ENCODE data around the gene MICAL3.
"Not testable (repeated sequence)": the region's sequence is repeated elsewhere in the genome, so short reads cannot be mapped to it uniquely, and the experiment has no call there.

MICAL3 gene, protein sequence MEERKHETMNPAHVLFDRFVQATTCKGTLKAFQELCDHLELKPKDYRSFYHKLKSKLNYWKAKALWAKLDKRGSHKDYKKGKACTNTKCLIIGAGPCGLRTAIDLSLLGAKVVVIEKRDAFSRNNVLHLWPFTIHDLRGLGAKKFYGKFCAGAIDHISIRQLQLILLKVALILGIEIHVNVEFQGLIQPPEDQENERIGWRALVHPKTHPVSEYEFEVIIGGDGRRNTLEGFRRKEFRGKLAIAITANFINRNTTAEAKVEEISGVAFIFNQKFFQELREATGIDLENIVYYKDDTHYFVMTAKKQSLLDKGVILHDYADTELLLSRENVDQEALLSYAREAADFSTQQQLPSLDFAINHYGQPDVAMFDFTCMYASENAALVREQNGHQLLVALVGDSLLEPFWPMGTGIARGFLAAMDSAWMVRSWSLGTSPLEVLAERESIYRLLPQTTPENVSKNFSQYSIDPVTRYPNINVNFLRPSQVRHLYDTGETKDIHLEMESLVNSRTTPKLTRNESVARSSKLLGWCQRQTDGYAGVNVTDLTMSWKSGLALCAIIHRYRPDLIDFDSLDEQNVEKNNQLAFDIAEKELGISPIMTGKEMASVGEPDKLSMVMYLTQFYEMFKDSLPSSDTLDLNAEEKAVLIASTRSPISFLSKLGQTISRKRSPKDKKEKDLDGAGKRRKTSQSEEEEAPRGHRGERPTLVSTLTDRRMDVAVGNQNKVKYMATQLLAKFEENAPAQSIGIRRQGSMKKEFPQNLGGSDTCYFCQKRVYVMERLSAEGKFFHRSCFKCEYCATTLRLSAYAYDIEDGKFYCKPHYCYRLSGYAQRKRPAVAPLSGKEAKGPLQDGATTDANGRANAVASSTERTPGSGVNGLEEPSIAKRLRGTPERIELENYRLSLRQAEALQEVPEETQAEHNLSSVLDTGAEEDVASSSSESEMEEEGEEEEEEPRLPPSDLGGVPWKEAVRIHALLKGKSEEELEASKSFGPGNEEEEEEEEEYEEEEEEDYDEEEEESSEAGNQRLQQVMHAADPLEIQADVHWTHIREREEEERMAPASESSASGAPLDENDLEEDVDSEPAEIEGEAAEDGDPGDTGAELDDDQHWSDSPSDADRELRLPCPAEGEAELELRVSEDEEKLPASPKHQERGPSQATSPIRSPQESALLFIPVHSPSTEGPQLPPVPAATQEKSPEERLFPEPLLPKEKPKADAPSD (N-terminal part only)

GRCh38 chr22:18024276-18024939, at the start of gene MICAL3:
Gene MICAL3, minus strand, starts transcription at chr22:18024561. Its CDS starts 117,749 bp downstream, at chr22:17906812.
- H3K4me3 ChIP-seq (ENCODE audit: low read length), result peak within 1 kb of the TSS; percentile 73
- TF ChIP-seq CTCF (conservative IDR thresholded peaks at IDR 0.05; ENCODE audit: low read length), result peak; percentile 58
- DNase-seq (ENCODE audit: low read depth), result peak; percentile 68

- not testable (repeated sequence) for H3K4me3 ChIP-seq (ENCODE audit: low read length); DNase-seq (ENCODE audit: low read depth)
Measured at GRCh38 chr22:18073927-18074326, 49.6 kb upstream of the MICAL3 start.

DNA sequence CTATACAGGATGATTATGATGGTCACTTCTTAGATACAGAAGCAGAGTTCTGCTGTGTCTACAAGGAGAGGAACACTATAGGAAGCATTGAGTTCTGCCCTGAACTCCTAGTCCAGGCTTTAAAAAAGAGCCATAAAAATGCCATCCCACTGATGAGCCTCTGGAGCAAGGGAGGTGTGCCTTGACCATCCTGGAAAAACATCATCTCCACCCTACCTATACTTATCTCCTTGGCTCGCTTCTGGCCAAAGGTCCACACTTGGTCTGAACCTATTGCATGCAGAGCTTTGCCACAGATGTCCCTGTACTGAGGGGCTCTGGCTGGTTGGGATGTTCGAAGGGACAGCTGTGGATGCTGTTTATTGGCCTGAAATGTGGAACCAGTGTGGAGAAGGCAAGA, 49.1 kb upstream of the MICAL3 start:
- TF ChIP-seq CTCF (conservative IDR thresholded peaks at IDR 0.05; ENCODE audit: low read length), result no peak

DNA sequence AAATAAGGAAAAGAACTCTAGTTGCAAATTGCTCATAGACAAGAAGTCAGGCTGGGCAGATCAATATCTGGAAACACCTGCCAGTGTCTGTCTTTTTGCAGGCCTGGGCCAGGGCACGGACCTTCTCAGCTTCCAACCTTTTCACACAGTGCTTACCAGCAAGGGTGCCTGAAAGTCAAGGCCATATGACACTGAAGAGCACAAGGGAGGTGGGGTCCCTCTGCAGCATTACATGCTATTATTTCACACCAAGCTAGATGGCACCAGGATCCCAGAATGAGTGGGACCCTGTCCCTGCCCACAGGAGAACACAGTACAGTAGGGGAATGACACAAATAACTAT, 47.6 kb upstream of the MICAL3 start:
- H3K4me3 ChIP-seq (ENCODE audit: low read length), result no peak overlapping the region
- no peak for DNase-seq (ENCODE audit: low read depth)
- TF ChIP-seq CTCF (conservative IDR thresholded peaks at IDR 0.05; ENCODE audit: low read length), result no peak

More for the DNA sequence above, 49.1 kb upstream of the MICAL3 start:
- DNase-seq (ENCODE audit: low read depth), result no peak
- H3K4me3 ChIP-seq (ENCODE audit: low read length), result no peak overlapping the region

DNA sequence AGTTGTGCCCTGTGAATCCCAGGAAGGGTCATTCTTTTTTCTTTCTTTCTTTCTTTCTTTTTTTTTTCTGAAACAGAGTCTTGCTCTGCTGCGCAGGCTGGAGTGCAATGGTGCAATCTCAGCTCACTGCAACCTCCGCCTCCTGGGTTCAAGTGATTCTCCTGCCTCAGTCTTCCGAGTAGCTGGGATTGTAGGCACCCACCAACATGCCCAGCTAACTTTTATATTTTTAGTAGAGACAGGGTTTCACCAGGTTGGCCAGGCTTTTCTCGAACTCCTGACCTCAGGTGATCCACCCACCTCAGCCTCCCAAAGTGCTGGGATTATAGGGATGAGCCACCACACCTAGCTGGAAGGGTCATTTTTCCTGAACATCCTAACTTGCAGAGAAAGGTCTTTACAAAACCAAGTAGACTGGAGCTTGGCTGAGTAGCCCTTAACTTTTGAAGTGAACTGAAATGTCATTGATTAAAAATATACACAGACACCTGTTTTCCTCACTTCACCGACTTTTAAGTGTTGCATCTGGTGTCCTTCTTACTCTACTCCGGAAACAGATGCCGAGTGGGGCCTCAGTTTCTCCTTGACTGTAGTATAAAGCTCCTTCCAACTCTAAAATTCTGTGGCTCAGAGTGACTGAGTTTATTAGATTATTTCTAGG, 47.1 kb upstream of the MICAL3 start:
- H3K4me3 ChIP-seq (ENCODE audit: low read length); DNase-seq (ENCODE audit: low read depth): not testable (repeated sequence)

GRCh38 chr22:18070556-18071306, 46.4 kb upstream of the MICAL3 start:
- no peak overlapping the region for H3K4me3 ChIP-seq (ENCODE audit: low read length)
- TF ChIP-seq CTCF (conservative IDR thresholded peaks at IDR 0.05; ENCODE audit: low read length), result peak; percentile 14; the same call in 1 of the 2 replicates
- DNase-seq (ENCODE audit: low read depth), result no peak

- no peak for TF ChIP-seq CTCF (conservative IDR thresholded peaks at IDR 0.05; ENCODE audit: low read length)
- no peak overlapping the region for H3K4me3 ChIP-seq (ENCODE audit: low read length)
- no peak for DNase-seq (ENCODE audit: low read depth)
Measured at GRCh38 chr22:18070041-18070440, 45.7 kb upstream of the MICAL3 start.
